ENCODE data around the gene TNFRSF1A.

The TNFRSF1A gene

GRCh38 chr12:6374028-6374785, 32.3 kb upstream of the TNFRSF1A start:
- DNase-seq, result no peak

GRCh38 chr12:6373022-6373787, 31.3 kb upstream of the TNFRSF1A start:
- no peak for DNase-seq

GRCh38 chr12:6372403-6373003, 30.6 kb upstream of the TNFRSF1A start:
- no peak for DNase-seq

- no peak for DNase-seq
Measured at GRCh38 chr12:6370994-6371754, 29.3 kb upstream of the TNFRSF1A start.

- DNase-seq, result no peak
Measured at GRCh38 chr12:6370576-6370935, 28.7 kb upstream of the TNFRSF1A start.

- DNase-seq, result no peak
Measured at GRCh38 chr12:6369916-6370575, 28.2 kb upstream of the TNFRSF1A start.

- no peak for DNase-seq
Measured at GRCh38 chr12:6368906-6369525, 27.1 kb upstream of the TNFRSF1A start.

GRCh38 chr12:6367969-6368892, 26.4 kb upstream of the TNFRSF1A start:
- no peak for DNase-seq

GRCh38 chr12:6367065-6367968, 25.4 kb upstream of the TNFRSF1A start:
- peak; percentile 13 for DNase-seq

- no peak for DNase-seq
Measured at GRCh38 chr12:6364044-6364374, 22.1 kb upstream of the TNFRSF1A start.

GRCh38 chr12:6363330-6364043, 21.6 kb upstream of the TNFRSF1A start:
- DNase-seq, result no peak

- no peak for DNase-seq
Measured at GRCh38 chr12:6363010-6363329, 21.1 kb upstream of the TNFRSF1A start.

GRCh38 chr12:6362403-6362802, 20.5 kb upstream of the TNFRSF1A start:
- no peak for DNase-seq

- DNase-seq, result no peak
Measured at GRCh38 chr12:6361834-6362233, 20.0 kb upstream of the TNFRSF1A start.

- no peak for DNase-seq
Measured at GRCh38 chr12:6360578-6361490, 19.0 kb upstream of the TNFRSF1A start.

GRCh38 chr12:6360080-6360571, 18.2 kb upstream of the TNFRSF1A start:
- DNase-seq, result no peak

GRCh38 chr12:6358881-6359280, 17.0 kb upstream of the TNFRSF1A start:
- no peak for DNase-seq

- DNase-seq, result no peak
Measured at GRCh38 chr12:6356374-6356820, 14.5 kb upstream of the TNFRSF1A start.
